Stimulated activated CD4-positive, alpha-beta T cell treated with anti-CD3 and anti-CD28 coated beads, Interleukin-12 subunit alpha, Interleukin-12 subunit beta, amount 100 ng/mL, for 24 hours (primary cell): Measurements from ENCODE around the gene SSTR5.
A peak's percentile ranks its signal among the peaks of the same experiment; 100 is the strongest.

Experiments
- DNase-seq, 2 experiments: peaks; one replicate each; pipeline ENCODE4 v3.0.0-alpha.2; 2020; ENCODE audit warnings: low read depth in 2 of 2

The SSTR5 gene

GRCh38 chr16:1054660-1055556 is 17.6 kb upstream of the SSTR5 start:
- DNase-seq, result peak in 1 of 2 experiments; percentile 36

GRCh38 chr16:1055557-1055924 is 17.0 kb upstream of the SSTR5 start:
- DNase-seq, result no peak

- DNase-seq, result no peak
These were observed 16.4 kb upstream of the SSTR5 start for GRCh38 chr16:1056196-1056595.

- peak; percentile 53 to 68 for DNase-seq
These were observed 15.2 kb upstream of the SSTR5 start for GRCh38 chr16:1057252-1057932.

- DNase-seq, result no peak
These were observed 14.3 kb upstream of the SSTR5 start for GRCh38 chr16:1058216-1058615.

- no peak for DNase-seq
These were observed 13.2 kb upstream of the SSTR5 start for GRCh38 chr16:1059310-1059709.

- no peak for DNase-seq
These were observed 11.9 kb upstream of the SSTR5 start for GRCh38 chr16:1060416-1061340.

GRCh38 chr16:1061769-1062505 is 10.6 kb upstream of the SSTR5 start:
- no peak for DNase-seq

GRCh38 chr16:1062895-1063294 is 9.7 kb upstream of the SSTR5 start:
- no peak for DNase-seq

GRCh38 chr16:1063728-1064127 is 8.8 kb upstream of the SSTR5 start:
- DNase-seq, result no peak

- DNase-seq, result no peak
These were observed 6.9 kb upstream of the SSTR5 start for GRCh38 chr16:1065469-1066128.

GRCh38 chr16:1066584-1067172 is 5.9 kb upstream of the SSTR5 start:
- DNase-seq, result no peak

GRCh38 chr16:1067629-1068028 is 4.9 kb upstream of the SSTR5 start:
- no peak for DNase-seq

- no peak for DNase-seq
These were observed 4.1 kb upstream of the SSTR5 start for GRCh38 chr16:1068451-1068850.

- no peak for DNase-seq
These were observed 3.4 kb upstream of the SSTR5 start for GRCh38 chr16:1069154-1069553.

GRCh38 chr16:1070084-1070863 is 2.3 kb upstream of the SSTR5 start:
- DNase-seq, result no peak

- no peak for DNase-seq
These were observed 1.6 kb upstream of the SSTR5 start for GRCh38 chr16:1070864-1071408.

GRCh38 chr16:1071561-1072225 is 854 bp upstream of the SSTR5 start:
- no peak for DNase-seq

- DNase-seq, result no peak
These were observed 663 bp downstream of the SSTR5 start for GRCh38 chr16:1073262-1073558.
